GM21786 (cell line): ENCODE results near the gene CACNG3.

Experiments
- ATAC-seq: cut with Tn5 transposase; IDR thresholded peaks from one replicate; pipeline ENCODE4 v1.9.1; 2021; ENCODE audit not compliant: unreplicated experiment

CACNG3 gene

DNA sequence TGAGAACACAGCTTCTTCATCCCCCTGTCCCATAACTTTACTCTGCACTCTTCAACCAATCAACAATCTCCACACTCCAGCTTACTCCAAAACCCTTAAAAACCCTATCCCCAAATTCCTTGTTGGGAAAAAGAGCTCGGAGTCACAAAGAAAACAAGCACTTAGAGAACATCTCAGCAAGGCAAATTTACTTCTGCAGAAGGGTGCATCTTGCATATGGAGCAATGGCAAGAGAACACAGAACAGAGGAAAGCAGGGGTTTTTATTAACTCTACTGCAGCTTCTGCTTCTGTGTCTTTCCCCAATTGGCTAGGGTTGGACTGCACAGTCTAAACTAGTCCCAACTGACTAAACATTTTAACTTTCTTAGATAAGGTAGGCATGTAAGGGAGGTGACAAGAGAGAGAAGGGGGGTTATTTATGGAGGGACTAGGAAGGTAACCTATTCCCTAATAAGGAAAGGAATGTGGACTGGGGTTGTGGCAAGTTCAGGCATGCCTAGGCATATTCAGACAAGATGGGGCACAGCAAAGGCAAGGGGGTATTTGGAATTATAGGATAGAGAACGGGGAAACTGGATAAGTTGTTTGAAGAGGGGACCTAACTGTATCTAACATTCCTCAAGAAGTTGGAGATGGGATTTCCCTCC lies 125.5 kb downstream of the CACNG3 start:
- ATAC-seq: no peak

GRCh38 chr16:24382762-24383407 lies 126.8 kb downstream of the CACNG3 start:
- ATAC-seq: no peak

GRCh38 chr16:24394341-24394740 lies 138.2 kb downstream of the CACNG3 start:
- no peak for ATAC-seq

GRCh38 chr16:24396350-24397271 lies 140.5 kb downstream of the CACNG3 start:
- ATAC-seq: no peak

DNA sequence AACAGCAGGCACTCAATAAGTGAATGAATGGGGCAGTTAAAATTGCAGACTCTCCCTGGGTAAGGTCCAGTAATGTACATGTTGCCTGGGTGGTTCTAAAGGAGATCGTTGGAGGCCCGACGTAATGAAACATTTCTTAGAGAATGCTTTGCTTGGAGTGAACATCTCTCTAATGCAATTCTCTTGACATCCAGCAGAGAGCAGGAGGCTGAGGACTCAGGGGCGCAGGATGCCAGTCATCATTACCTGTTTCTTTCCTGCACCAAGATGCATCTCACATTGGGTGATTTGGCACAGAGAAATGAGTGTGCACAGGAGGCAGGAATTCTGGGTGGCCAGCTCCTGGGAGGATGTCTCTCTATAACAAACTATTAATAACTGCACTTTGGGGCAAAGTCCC lies 152.9 kb downstream of the CACNG3 start:
- ATAC-seq: no peak
